GM20000 (cell line): Measurements from ENCODE around the gene PABPC4L.
"Not testable (repeated sequence)": the region's sequence is repeated elsewhere in the genome, so short reads cannot be mapped to it uniquely, and the experiment has no call there.

Experiments used
- DNase-seq: peaks from one replicate; pipeline ENCODE4 v3.0.0; 2012; ENCODE audit warnings: low spot score
- CTCF ChIP-seq: IDR thresholded peaks from 2 replicates; pipeline ENCODE4 v1.5.1; 2012; ENCODE audit warnings: mild to moderate bottlenecking, control low read depth; ENCODE audit errors: extremely low read depth, missing control alignments

PABPC4L gene

DNA sequence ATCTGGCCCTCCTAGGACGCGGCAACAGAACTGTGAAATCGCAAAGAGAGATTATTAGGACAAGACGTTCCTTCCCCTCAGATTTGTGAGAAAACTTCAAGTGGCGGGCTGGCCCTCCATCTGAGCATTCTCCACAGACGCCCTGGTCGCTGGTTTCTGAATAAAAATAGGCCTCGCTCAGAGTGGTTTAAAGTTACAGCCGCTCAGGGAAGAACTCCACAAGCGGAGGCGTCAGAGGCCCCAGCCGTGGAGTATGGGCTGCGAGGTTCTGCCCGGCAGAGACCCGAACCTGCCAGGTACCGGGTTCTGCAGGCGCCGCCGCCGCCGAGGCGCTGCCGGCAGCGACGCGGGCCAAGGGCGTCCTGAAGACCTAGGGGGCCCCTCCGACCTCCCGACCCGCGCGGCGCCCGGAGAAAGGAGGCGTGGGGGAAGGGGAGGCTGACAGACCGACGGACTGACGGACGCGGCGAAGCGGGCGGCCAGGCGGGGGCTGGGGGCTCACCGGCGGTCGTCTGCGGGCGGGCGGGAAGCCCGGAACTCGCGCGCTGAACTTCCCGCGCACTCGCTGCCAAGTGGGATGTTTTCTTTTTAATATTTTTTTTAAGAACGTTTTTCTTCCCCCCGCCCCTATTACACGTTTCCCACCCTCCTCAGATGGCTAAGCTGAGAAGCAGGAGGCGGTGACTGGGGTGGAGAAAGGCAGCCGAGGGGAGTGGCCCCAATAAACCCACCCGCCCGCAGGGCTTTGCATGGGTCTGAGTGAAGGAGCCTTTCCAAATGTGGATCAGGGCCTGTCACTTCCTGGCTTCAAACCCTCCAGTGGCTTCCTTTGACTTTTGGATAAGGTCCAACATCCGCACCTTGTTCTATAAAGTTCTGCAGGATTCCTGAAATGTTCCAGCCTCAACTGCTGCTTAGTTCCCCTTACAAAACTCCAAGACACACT is at the start of gene PABPC4L:
Gene PABPC4L (minus strand): TSS at position 574 of the 946 bp plus-strand sequence. CDS start 770 bp downstream, outside the sequence.
- DNase-seq = no peak
- no peak for TF ChIP-seq CTCF

- no peak for DNase-seq
- TF ChIP-seq CTCF = no peak
These were observed 49.7 kb upstream of the PABPC4L start for GRCh38 chr4:134251322-134251721.

GRCh38 chr4:134243742-134244713 is 42.4 kb upstream of the PABPC4L start:
- DNase-seq = no peak
- TF ChIP-seq CTCF = no peak

DNA sequence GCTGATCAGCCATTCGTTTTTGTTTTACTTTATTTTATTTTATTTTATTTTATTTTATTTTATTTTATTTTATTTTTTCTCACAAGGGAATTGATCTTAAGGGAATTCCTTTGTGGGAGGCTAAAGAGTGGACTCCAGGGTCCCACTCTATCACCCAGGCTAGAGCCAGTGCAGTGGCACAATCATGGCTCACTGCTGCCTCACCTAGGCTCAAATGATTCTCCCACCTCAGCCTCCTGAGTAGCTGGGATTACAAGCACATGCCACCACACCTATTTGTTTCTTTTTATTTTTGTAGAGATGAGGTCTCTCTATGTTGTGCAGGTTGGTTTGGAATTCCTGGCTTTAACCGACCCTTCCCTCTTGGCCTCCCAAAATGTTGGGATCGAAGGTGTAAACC is 17.5 kb upstream of the PABPC4L start:
- DNase-seq = no peak
- TF ChIP-seq CTCF = no peak

DNA sequence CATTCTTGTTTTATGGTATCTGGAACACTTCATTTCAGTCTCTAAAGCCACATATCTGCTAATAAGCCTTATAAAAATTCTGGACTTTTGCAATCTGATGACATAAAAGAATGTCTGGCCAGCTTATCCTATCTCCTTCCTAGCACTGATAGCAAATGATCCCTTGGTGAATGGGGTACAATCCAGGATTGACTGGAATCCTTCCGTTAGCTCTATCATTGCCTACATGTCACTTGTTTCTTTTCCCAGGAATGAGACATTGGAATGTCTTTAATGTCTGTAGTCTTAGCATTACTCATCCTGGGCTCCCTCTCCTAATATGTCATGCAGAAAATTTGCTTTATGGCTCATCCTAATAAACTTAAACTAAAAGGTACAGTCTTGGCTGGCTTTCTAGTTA is 14.8 kb upstream of the PABPC4L start:
- no peak for TF ChIP-seq CTCF
- no peak for DNase-seq

- DNase-seq = no peak
- no peak for TF ChIP-seq CTCF
These were observed 14.2 kb upstream of the PABPC4L start for GRCh38 chr4:134215620-134216344.

- DNase-seq = not testable (repeated sequence)
These were observed 6.4 kb upstream of the PABPC4L start for GRCh38 chr4:134207955-134208354.
